B cell (primary cell): ENCODE results near the gene PTPRS. TPM values are rescaled to one million over a fixed set of nuclear protein-coding genes. Genes with fewer than 3 reads are reported as not detected.
A peak's percentile ranks its signal among the peaks of the same experiment; 100 is the strongest.

Source experiments
- ATAC-seq: fragments of 200-7000 bp; cut with Tn5 transposase; one replicate; pipeline ENCODE4 v1.10.0; 2021; ENCODE audit warnings: low read depth, mild to moderate bottlenecking, moderate number of reproducible peaks, moderate library complexity
- CTCF ChIA-PET: fragments of 350-600 bp; sonication (Branson Sonifier 250); formaldehyde crosslinking; loops from one replicate; lab custom pipeline; 2021; ENCODE audit warnings: antibody characterized with exemption, inconsistent platforms; lab: Charles Lee
- POLR2A ChIA-PET: fragments of 350-600 bp; sonication (Branson Sonifier 250); formaldehyde crosslinking; loops from one replicate; lab custom pipeline; 2021; ENCODE audit warnings: antibody characterized with exemption; lab: Charles Lee
- DNase-seq: peaks from one replicate; pipeline ENCODE4 v3.0.0; 2013
- H2AFZ ChIP-seq: 2 replicates; pipeline ENCODE4 v1.6.1; 2012; ENCODE audit warnings: mild to moderate bottlenecking, low read depth, low read length; ENCODE audit not compliant: insufficient read depth, poor library complexity, severe bottlenecking
- H3K27ac ChIP-seq, 2 donors: 1 replicate in 1 of 2; 2 replicates in 1 of 2; pipeline ENCODE4 v1.5.1; 2012 to 2013; ENCODE audit warnings: low read length in 2 of 2, mild to moderate bottlenecking in 2 of 2, moderate library complexity in 1 of 2
- H3K27me3 ChIP-seq, 4 experiments: fragments of 200-600 bp in 1 of 4; sonication (generic) in 1 of 4; replicated peaks in 1 of 4; 1 replicate in 2 of 4; 2 replicates in 2 of 4; pipeline versions ENCODE4 v1.6.1 to v1.7.0; 2013 to 2016; ENCODE audit warnings: low read length in 3 of 4, mild to moderate bottlenecking in 2 of 4, mixed read lengths in 1 of 4, moderate library complexity in 1 of 4; ENCODE audit not compliant: insufficient read depth in 4 of 4, control insufficient read depth in 3 of 4; ENCODE audit errors: control extremely low read depth in 1 of 4
- H3K36me3 ChIP-seq, 2 experiments: replicated peaks in 1 of 2; 1 replicate in 1 of 2; 2 replicates in 1 of 2; pipeline versions ENCODE4 v1.6.1 to v1.7.1; 2013; ENCODE audit warnings: low read length in 1 of 2; ENCODE audit not compliant: insufficient read depth in 2 of 2, control insufficient read depth in 1 of 2; ENCODE audit errors: control extremely low read depth in 1 of 2, extremely low read depth in 1 of 2
- H3K4me1 ChIP-seq, 2 donors: fragments of 200-600 bp in 1 of 2; sonication (generic) in 1 of 2; 1 replicate in 1 of 2; 2 replicates in 1 of 2; pipeline versions ENCODE4 v1.5.1 to v1.6.1; 2013 to 2017; ENCODE audit warnings: low read length in 2 of 2; ENCODE audit not compliant: control insufficient read depth in 2 of 2, insufficient read depth in 2 of 2
- H3K4me2 ChIP-seq: replicated peaks from 2 replicates; pipeline ENCODE3; 2012; ENCODE audit warnings: mild to moderate bottlenecking, low read depth, low read length; ENCODE audit not compliant: poor library complexity, severe bottlenecking
- H3K4me3 ChIP-seq, 5 experiments: fragments of 200-600 bp in 1 of 5; sonication (generic) in 1 of 5; 1 replicate in 3 of 5; 2 replicates in 2 of 5; pipeline versions ENCODE4 v1.5.1 to v1.7.0; 2011 to 2016; ENCODE audit warnings: low read length in 4 of 5, mild to moderate bottlenecking in 4 of 5, low read depth in 2 of 5, control low read depth in 1 of 5, moderate library complexity in 1 of 5; ENCODE audit not compliant: insufficient read depth in 1 of 5; ENCODE audit errors: control extremely low read depth in 1 of 5, extremely low read depth in 1 of 5
- H3K79me2 ChIP-seq: fragments of 200-600 bp; sonication (generic); one replicate; pipeline ENCODE4 v1.6.0; 2016; ENCODE audit warnings: low read length; ENCODE audit not compliant: control insufficient read depth, insufficient read depth
- H3K9ac ChIP-seq: fragments of 200-600 bp; sonication (generic); 2 replicates; pipeline ENCODE4 v1.6.1; 2017; ENCODE audit warnings: mild to moderate bottlenecking, low read length, moderate library complexity
- H3K9me3 ChIP-seq, 3 donors: one replicate each; pipeline versions ENCODE4 v1.6.1 to v1.7.1; 2013; ENCODE audit warnings: low read length in 2 of 3; ENCODE audit not compliant: control insufficient read depth in 2 of 3, insufficient read depth in 1 of 3; ENCODE audit errors: control extremely low read depth in 1 of 3
- H4K20me1 ChIP-seq: 2 replicates; pipeline ENCODE4 v1.6.0; 2012; ENCODE audit warnings: mild to moderate bottlenecking, low read length; ENCODE audit not compliant: insufficient read depth, control insufficient read depth, poor library complexity, severe bottlenecking
- H3K27ac Mint-ChIP-seq: one replicate; pipeline ENCODE4 v1.8.0; 2021; ENCODE audit warnings: mixed read lengths
- H3K27me3 Mint-ChIP-seq: one replicate; pipeline ENCODE4 v1.8.0; 2021; ENCODE audit warnings: mixed read lengths
- H3K4me1 Mint-ChIP-seq: one replicate; pipeline ENCODE4 v1.8.0; 2021; ENCODE audit warnings: mixed read lengths
- H3K4me3 Mint-ChIP-seq: one replicate; pipeline ENCODE4 v1.8.0; 2021; ENCODE audit warnings: mixed read lengths
- H3K9me3 Mint-ChIP-seq: one replicate; pipeline ENCODE4 v1.8.0; 2022; ENCODE audit warnings: mixed read lengths; ENCODE audit not compliant: insufficient read depth
- CTCF ChIP-seq: fragments of 200-600 bp; IDR thresholded peaks from one replicate; pipeline ENCODE4 v1.8.0; 2022; ENCODE audit warnings: antibody characterized with exemption, mild to moderate bottlenecking
- EZH2 ChIP-seq: IDR thresholded peaks from 2 replicates; pipeline ENCODE4 v1.6.1; 2012; ENCODE audit warnings: borderline replicate concordance, low read depth, mild to moderate bottlenecking, moderate library complexity, low read length; ENCODE audit not compliant: insufficient read depth, poor library complexity, severe bottlenecking
- WGBS: methylation state at CpG from one replicate; pipeline ENCODE4 v1.1.5; 2013; ENCODE audit warnings: missing lambda C conversion rate; ENCODE audit not compliant: insufficient coverage; 5-methylcytosine and 5-hydroxymethylcytosine counted together
- intact Hi-C: fragments of 100-400 bp; cut with micrococcal nuclease; formaldehyde crosslinking; loops from one replicate; pipeline ENCODE4 v1.10.0; 2022
- polyA plus RNA-seq: library from polyadenylated mRNA; depleted of rRNA; stranded (reverse); fragments of >200 nt; gene quantifications from 2 replicates; pipeline ENCODE4 v1.2.3, GENCODE V29; 2012
- total RNA-seq, 2 donors: library from RNA; stranded (reverse); fragments of 120-200 nt in 1 of 2; gene quantifications; 1 replicate in 1 of 2; 2 replicates in 1 of 2; pipeline versions ENCODE4 v1.2.3 to v1.2.4, GENCODE V29; 2013 to 2022

PTPRS gene
- total and polyA plus RNA-seq, 2 donors (not counting 1 experiment from before 2014, with no cell fraction given) = 6.5 to 10.0 TPM

- ATAC-seq (peak; percentile 68), DNase-seq (peak; percentile 75)
- Histone ChIP-seq H4K20me1 (no peaks in the 10 kb centered on the region), H3K27me3 (peaks cover 0 to 28% (median 1%) of the 10 kb centered on the region in 4 experiments), H3K27ac (no peak overlapping the region), H3K9ac (peak overlapping the region; percentile 69), H3K9me3 (peaks cover 0 to 8% (median 0%) of the 10 kb centered on the region in 3 donors), H2AFZ (peak overlapping the region; percentile 68), H3K79me2 (no peaks in the 10 kb centered on the region), H3K4me3 (peak overlapping the region in 4 of 5 experiments; percentile 35 to 65 (median 53)), H3K36me3 (no peaks in the 10 kb centered on the region), H3K4me1 (peaks cover 22 to 30% of the 10 kb centered on the region in 2 donors), H3K4me2 (peak overlapping the region; percentile 97)
- Mint-ChIP-seq H3K4me3 (peak overlapping the region; percentile 76), H3K4me1 (peaks cover 23% of the 10 kb centered on the region), H3K9me3 (no peaks in the 10 kb centered on the region), H3K27me3 (peaks cover 18% of the 10 kb centered on the region), H3K27ac (peak overlapping the region; percentile 46)
- CTCF ChIA-PET = no interaction called here
- intact Hi-C loops = loop anchor here (2.0 kb wide), 1 partner anchor 20 kb away; no protein-coding TSS in a partner anchor
- under 1% methylated on average over 50 of the region's 70 CpGs for WGBS
- no peak for TF ChIP-seq CTCF
- no peak for TF ChIP-seq EZH2
- POLR2A ChIA-PET = interaction anchor here (0.6 to 0.7 kb wide), 5 partner anchors 23 to 345 kb away, joined by 3 to 5 read pairs (median 3); no protein-coding TSS in a partner anchor
Measured at GRCh38 chr19:5292822-5293611, 47.6 kb downstream of the PTPRS start.

GRCh38 chr19:5292453-5292821 is 48.2 kb downstream of the PTPRS start:
- ChIA-PET CTCF (no interaction called here), POLR2A (interaction anchor here (0.7 kb wide), 2 partner anchors 161 to 344 kb away, joined by 3 to 5 read pairs; no protein-coding TSS in a partner anchor)
- peak overlapping the region; percentile 97 for H3K4me2 ChIP-seq
- H3K9me3 ChIP-seq = peaks cover 0 to 10% (median 0%) of the 10 kb centered on the region in 3 donors
- Mint-ChIP-seq H3K27me3 (peaks cover 22% of the 10 kb centered on the region), H3K4me1 (peaks cover 29% of the 10 kb centered on the region), H3K27ac (no peak overlapping the region), H3K9me3 (no peaks in the 10 kb centered on the region), H3K4me3 (peak overlapping the region; percentile 78)
- no peaks in the 10 kb centered on the region for H4K20me1 ChIP-seq
- H3K36me3 ChIP-seq = no peaks in the 10 kb centered on the region
- no peak for DNase-seq
- intact Hi-C loops = loop anchor here (2.0 kb wide), 1 partner anchor 20 kb away; no protein-coding TSS in a partner anchor
- peak overlapping the region; percentile 46 for H2AFZ ChIP-seq
- WGBS = 0% methylated on average over 5 of the region's 17 CpGs
- peak overlapping the region; percentile 69 for H3K9ac ChIP-seq
- ATAC-seq = peak; percentile 19
- TF ChIP-seq EZH2 = no peak
- TF ChIP-seq CTCF = no peak
- H3K27me3 ChIP-seq = peaks cover 0 to 28% (median 1%) of the 10 kb centered on the region in 4 experiments
- no peaks in the 10 kb centered on the region for H3K79me2 ChIP-seq
- no peak overlapping the region for H3K27ac ChIP-seq
- H3K4me1 ChIP-seq = peaks cover 28 to 36% of the 10 kb centered on the region in 2 donors
- peak overlapping the region in 3 of 5 experiments; percentile 44 to 63 (median 46) for H3K4me3 ChIP-seq
